AML-193 (cell line): ENCODE results near the gene QKI.
A peak's percentile ranks its signal among the peaks of the same experiment; 100 is the strongest.
"Not testable (repeated sequence)": the region's sequence is repeated elsewhere in the genome, so short reads cannot be mapped to it uniquely, and the experiment has no call there.

Source experiments
- DNase-seq, 2 experiments: peaks; one replicate each; lab custom pipeline; 2025; lab: John Stamatoyannopoulos, UW

The QKI gene

GRCh38 chr6:163579880-163580295 is 165.4 kb downstream of the QKI start:
- DNase-seq = no peak

- no peak for DNase-seq
These were observed 166.0 kb downstream of the QKI start for GRCh38 chr6:163580311-163581030.

- no peak for DNase-seq
These were observed 169.0 kb downstream of the QKI start for GRCh38 chr6:163583558-163583957.

DNA sequence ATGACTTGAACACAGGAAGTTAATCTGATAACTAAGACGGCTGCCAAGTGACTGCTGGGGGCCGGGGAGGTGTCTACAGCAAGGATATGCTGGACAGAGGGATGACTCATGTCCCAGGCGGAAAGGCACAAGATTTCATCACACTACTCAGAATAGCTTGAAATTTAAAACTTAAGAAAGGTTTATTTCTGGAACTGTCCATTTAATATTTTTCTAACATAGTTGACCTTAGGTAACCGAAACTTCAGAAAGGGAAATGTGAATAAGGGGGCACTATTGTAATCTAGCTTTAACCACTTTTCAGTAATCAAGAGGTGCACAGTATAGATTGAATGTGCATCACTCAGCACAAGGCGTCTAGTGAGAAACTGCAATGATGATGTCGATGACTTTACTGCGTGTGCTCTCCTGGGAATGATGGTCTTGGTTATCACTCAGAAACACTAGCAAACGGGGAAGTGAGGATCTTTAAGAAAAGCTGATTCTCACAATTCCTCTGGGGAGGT is 171.5 kb downstream of the QKI start:
- peak; percentile 29 to 33 for DNase-seq

- DNase-seq = no peak
These were observed 172.4 kb downstream of the QKI start for GRCh38 chr6:163586888-163587287.

GRCh38 chr6:163588220-163588919 is 173.9 kb downstream of the QKI start:
- DNase-seq = no peak

DNA sequence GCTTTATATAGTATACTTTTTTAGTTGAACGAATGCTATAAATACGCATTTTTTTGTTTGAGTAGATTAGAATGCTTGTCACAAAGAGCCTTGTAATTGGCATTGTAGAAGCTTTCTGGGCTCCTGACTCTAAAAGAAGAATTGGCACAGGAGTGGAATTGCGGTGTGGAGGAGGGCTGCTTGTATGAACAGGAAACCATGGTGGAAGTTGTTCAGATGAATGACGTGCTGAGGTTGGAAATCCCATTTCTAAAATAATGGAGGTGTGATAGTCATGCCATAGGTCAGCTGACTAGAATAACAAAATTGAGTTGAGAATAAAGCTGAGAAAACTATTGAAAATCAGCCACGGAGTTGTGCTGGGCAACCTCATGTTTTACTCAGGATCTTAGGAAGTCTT is 174.9 kb downstream of the QKI start:
- no peak for DNase-seq

DNA sequence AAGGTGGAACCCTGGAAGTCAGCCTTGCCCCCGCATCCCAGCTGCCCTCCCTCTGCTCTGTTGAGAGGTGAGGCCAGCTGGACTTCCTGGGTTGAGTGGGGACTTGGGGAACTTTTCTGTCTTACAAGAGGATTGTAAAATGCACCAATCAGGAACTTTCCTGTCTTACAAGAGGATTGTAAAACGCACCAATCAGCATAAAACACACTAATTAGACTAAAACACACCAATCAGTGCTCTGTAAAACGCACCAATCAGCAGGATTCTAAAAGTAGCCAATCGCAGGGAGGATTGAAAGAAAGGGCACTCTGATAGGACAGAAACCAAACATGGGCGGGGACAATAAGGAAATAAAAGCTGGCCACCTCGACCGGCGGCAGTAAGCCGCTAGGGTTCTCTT is 175.6 kb downstream of the QKI start:
- not testable (repeated sequence) for DNase-seq

- no peak for DNase-seq
These were observed 178.4 kb downstream of the QKI start for GRCh38 chr6:163592872-163593271.

- DNase-seq = no peak
These were observed 181.7 kb downstream of the QKI start for GRCh38 chr6:163596174-163596573.

- DNase-seq = no peak
These were observed 184.6 kb downstream of the QKI start for GRCh38 chr6:163599136-163599535.

- DNase-seq = no peak
These were observed 185.2 kb downstream of the QKI start for GRCh38 chr6:163599684-163600083.

DNA sequence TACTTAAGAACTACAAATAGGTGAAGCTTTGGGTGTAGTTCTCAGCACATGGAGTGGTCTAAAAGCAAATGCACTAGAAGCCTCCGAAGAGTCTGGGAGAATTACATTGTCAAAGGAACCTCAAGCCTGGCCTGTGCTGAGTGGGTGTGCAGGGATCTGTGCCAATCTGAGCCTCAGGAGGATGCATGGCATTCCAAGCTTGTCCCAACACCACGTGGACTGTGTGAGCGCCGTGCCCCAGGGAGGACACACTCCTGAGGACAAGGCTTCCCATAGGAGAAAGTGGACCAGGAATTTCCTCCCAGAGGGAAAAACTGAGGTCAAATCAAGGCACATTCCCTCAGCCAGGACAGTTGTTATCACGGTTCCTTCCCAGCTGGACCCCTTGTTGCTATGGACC is 185.8 kb downstream of the QKI start:
- DNase-seq = no peak

GRCh38 chr6:163600781-163601180 is 186.3 kb downstream of the QKI start:
- no peak for DNase-seq

DNA sequence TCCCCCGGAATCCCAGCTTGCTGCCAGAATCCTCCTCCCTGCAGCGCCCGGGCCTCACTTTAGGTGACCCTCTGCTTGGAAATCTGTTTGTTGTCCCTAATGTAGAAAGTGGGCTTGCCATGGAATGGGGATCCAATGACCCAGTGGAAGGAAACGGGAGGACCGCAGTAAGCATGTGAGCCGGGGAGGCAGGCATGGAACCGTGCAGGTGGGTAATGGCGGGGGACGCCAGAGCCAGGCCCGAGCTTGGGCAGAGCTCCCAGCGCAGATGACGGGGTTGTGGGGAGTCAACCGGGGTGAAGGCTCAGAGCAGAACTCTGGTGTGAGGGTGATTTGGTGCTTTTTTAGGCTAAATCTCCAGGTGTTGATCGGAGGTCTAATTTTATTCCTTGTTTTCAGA is 188.3 kb downstream of the QKI start:
- no peak for DNase-seq

- no peak for DNase-seq
These were observed 188.9 kb downstream of the QKI start for GRCh38 chr6:163603395-163603794.

DNA sequence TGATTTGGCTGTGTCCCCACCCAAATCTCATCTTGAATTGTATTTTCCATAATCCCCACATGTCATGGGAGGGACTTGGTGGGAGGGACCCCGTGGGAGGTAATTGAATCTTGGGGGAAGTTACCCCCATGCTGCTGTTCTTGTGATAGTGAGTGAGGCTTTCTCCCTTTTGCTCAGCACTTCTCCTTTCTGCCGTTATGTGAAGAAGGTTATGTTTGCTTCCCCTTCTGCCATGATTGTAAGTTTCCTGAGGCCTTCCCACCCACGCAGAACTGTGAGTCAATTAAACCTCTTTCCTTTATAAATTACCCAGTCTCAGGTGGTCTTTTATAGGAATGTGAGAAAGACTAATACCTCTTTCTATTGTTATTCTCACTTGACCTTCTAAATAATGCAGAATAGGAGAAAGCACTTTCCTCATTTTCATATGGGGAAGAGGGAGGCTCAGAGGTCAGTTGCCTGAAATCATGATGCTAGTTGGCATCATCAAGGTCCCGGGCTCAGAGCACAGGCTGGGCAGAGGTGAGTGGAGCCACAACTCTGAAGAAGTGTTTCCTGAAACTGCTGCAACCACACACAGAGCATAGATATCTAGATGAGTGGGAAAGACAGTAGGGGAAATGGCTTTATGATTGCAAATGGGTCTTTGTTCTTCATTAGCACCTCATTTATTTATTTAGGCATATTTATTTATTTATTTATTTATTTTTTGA is 191.0 kb downstream of the QKI start:
- no peak for DNase-seq

- DNase-seq = no peak
These were observed 193.3 kb downstream of the QKI start for GRCh38 chr6:163607792-163608191.

DNA sequence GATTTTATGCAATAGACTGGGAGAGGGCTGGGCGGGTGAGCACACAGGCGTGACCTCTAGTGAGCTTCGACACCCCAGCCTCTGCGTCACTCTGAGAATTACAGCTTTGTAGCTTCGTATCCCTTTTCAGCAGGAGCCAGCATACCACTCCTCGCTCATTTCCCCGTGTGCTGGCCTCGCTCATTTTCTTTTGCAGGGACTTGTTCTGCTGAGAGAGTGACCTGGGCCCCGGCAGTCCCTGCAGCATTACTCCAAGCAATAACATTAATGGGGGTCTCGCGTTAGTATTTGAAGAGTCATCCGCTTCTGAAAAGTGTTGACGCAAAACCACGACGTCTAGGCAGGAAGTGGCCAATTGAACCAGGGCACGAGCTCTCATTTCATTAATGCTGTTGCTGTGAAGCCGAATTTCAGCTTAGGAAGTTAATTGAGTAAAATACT is 193.7 kb downstream of the QKI start:
- DNase-seq = no peak

GRCh38 chr6:163612200-163612599 is 197.7 kb downstream of the QKI start:
- no peak for DNase-seq

DNA sequence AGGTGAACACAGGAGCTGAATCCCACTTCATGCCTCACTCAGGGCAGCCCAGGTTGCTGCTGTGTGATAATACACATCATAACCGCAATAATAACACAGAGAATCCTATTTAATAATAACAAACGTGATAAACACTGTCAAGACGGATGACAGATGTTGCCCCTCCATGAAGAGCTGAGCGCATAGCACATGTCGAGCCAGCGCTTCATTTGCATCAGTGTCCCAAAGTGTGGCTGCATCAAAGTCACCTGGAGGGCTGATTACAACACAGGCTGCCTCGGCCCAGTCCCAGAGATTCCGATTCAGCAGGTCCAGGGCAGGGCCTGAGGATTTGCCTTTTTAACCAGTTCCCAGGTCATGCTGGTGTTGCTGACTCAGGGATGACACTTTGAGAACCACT is 198.5 kb downstream of the QKI start:
- no peak for DNase-seq

DNA sequence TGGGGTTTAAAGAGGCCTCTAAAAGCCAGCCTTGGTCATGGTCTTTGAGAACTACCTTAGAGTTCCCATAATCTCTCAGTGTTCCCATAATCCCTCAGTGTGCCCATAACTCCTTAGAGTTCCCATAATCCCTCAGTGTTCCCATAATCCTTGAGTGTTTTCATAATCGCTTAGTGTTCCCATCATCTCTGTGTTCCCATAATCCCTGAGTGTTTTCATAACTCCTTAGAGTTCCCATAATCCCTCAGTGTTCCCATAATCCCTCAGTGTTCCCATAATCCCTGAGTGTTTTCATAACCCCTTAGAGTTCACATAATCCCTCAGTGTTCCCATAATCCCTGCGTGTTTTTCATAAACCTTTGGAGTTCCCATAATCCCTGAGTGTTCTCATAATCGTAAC is 199.2 kb downstream of the QKI start:
- no peak for DNase-seq

GRCh38 chr6:163616452-163616851 is 201.9 kb downstream of the QKI start:
- no peak for DNase-seq
